GM12878 (cell line): Measurements from ENCODE around the gene MFSD6. TPM values are rescaled to one million over a fixed set of nuclear protein-coding genes. Genes with fewer than 3 reads are reported as not detected.

Source experiments
- ATAC-seq: fragments of 200-7000 bp; cut with Tn5 transposase; 3 replicates; pipeline ENCODE4 v1.9.1; 2020; ENCODE audit warnings: mild to moderate bottlenecking, moderate library complexity
- BruUV-seq: library from RNA; stranded (reverse); fragments of 400-500 nt; replicated peaks from 2 replicates; lab custom pipeline; 2021; lab: Mats Ljungman, UMichigan
- CTCF ChIA-PET: fragments of 300-600 bp; sonication (Branson Sonifier 250); formaldehyde crosslinking; extraction: SDS; loops from one replicate; lab custom pipeline; 2021; ENCODE audit warnings: inconsistent platforms; lab: Yijun Ruan, JAX
- POLR2A ChIA-PET: fragments of 350-600 bp; formaldehyde crosslinking; extraction: SDS; loops from one replicate; lab custom pipeline; 2021; ENCODE audit warnings: inconsistent platforms; lab: Charles Lee
- RAD21 ChIA-PET: fragments of 300-600 bp; sonication (Branson Sonifier 250); formaldehyde crosslinking; loops from one replicate; lab custom pipeline; 2023; ENCODE audit warnings: antibody characterized with exemption; ENCODE audit not compliant: unreplicated experiment; lab: Charles Lee
- SMC1A ChIA-PET: fragments of 300-600 bp; sonication (Branson Sonifier 250); formaldehyde crosslinking; loops from one replicate; lab custom pipeline; 2023; ENCODE audit not compliant: unreplicated experiment, uncharacterized antibody; lab: Charles Lee
- DNase-seq: peaks from one replicate; pipeline ENCODE4 v3.0.0-alpha.2; 2011; ENCODE audit warnings: low read depth, low spot score
- FAIRE-seq: peaks from 3 replicates; lab custom pipeline; 2011; peaks lifted over from hg19 to GRCh38; lab: Jason Lieb, UNC
- H2AFZ ChIP-seq: 2 replicates; pipeline ENCODE4 v1.6.0; 2011; ENCODE audit warnings: low read depth, low read length, control low read depth; ENCODE audit not compliant: control insufficient read depth
- H3K27ac ChIP-seq: 2 replicates; pipeline ENCODE4 v1.5.1; 2011; ENCODE audit warnings: control low read depth; ENCODE audit not compliant: control insufficient read depth, insufficient read depth
- H3K27me3 ChIP-seq, 2 experiments: replicated peaks in 1 of 2; 2 replicates each; pipeline versions ENCODE4 v1.6.0 to v1.6.1; 2011; ENCODE audit warnings: low read length in 1 of 2; ENCODE audit not compliant: control insufficient read depth in 2 of 2, insufficient read depth in 2 of 2
- H3K36me3 ChIP-seq, 2 experiments: 2 replicates each; pipeline ENCODE4 v1.5.1; 2011; ENCODE audit warnings: low read length in 1 of 2; ENCODE audit not compliant: control insufficient read depth in 2 of 2, insufficient read depth in 2 of 2
- H3K4me1 ChIP-seq: 2 replicates; pipeline ENCODE4 v1.6.1; 2011; ENCODE audit warnings: mild to moderate bottlenecking, low read length, moderate library complexity, mixed read lengths; ENCODE audit not compliant: control insufficient read depth, insufficient read depth
- H3K4me2 ChIP-seq: 2 replicates; pipeline ENCODE4 v1.6.0; 2011; ENCODE audit warnings: control low read depth; ENCODE audit not compliant: control insufficient read depth, insufficient read depth
- H3K4me3 ChIP-seq: fragments of 200-600 bp; sonication (generic); 2 replicates; pipeline ENCODE4 v1.5.1; 2016
- H3K79me2 ChIP-seq: 2 replicates; pipeline ENCODE4 v1.6.0; 2011; ENCODE audit warnings: low read length; ENCODE audit not compliant: control insufficient read depth, insufficient read depth
- H3K9ac ChIP-seq: 2 replicates; pipeline ENCODE4 v1.8.0; 2011; ENCODE audit warnings: low read length, control low read depth, mixed read lengths; ENCODE audit not compliant: control insufficient read depth, insufficient read depth
- H3K9me3 ChIP-seq: replicated peaks from 3 replicates; pipeline ENCODE4 v1.5.1; 2011; ENCODE audit warnings: mild to moderate bottlenecking, low read length; ENCODE audit not compliant: control insufficient read depth, insufficient read depth
- H4K20me1 ChIP-seq: 2 replicates; pipeline ENCODE4 v1.6.0; 2011; ENCODE audit not compliant: control insufficient read depth, insufficient read depth
- BRCA1 ChIP-seq: IDR thresholded peaks from 2 replicates; pipeline ENCODE4 v1.6.1; 2011; ENCODE audit warnings: low read depth, low read length, improper control_type of control experiment
- CBFB ChIP-seq: IDR thresholded peaks from 2 replicates; pipeline ENCODE4 v1.6.1; 2016; ENCODE audit warnings: antibody characterized with exemption, low read depth
- FOXK2 ChIP-seq: fragments of 450-650 bp; IDR thresholded peaks from 2 replicates; pipeline ENCODE4 v1.6.1; 2017; ENCODE audit warnings: mild to moderate bottlenecking, moderate library complexity
- JUNB ChIP-seq: IDR thresholded peaks from 2 replicates; pipeline ENCODE4 v1.6.1; 2016; ENCODE audit warnings: antibody characterized with exemption, mild to moderate bottlenecking
- SIN3A ChIP-seq: IDR thresholded peaks from 2 replicates; pipeline ENCODE4 v1.6.1; 2012; ENCODE audit warnings: low read depth, low read length, improper control_type of control experiment
- WGBS: methylation state at CpG from one replicate; pipeline ENCODE4 v1.1.6; 2016; ENCODE audit warnings: low lambda C conversion rate; ENCODE audit not compliant: insufficient replicate concordance, insufficient coverage; ENCODE audit errors: missing lambda C conversion rate; 5-methylcytosine and 5-hydroxymethylcytosine counted together
- in situ Hi-C: fragments of 300-500 bp; cut with MboI; formaldehyde crosslinking; loops from 9 replicates; pipeline ENCODE4 v1.14.3; 2018; ENCODE audit warnings: mixed read lengths
- intact Hi-C: fragments of 100-400 bp; cut with micrococcal nuclease; formaldehyde crosslinking; loops from one replicate; pipeline ENCODE4 v1.14.2; 2022; ENCODE audit not compliant: unreplicated experiment
- polyA plus RNA-seq, 11 experiments: library from polyadenylated mRNA; depleted of rRNA in 4 of 11; unstranded in 6 of 11; stranded (reverse) in 5 of 11; fragments of >200 nt; fragmentation: Nextera tagmentation in 4 of 11; fragmentation: Illumina TruSeq in 1 of 11; extraction: Ambion mirVana in 4 of 11; extraction: Trizol in 1 of 11; gene quantifications; 1 replicate in 1 of 11; 2 replicates in 10 of 11; pipeline versions ENCODE4 v1.2.1 to v1.2.3, GENCODE V29; 2011 to 2016; ENCODE audit warnings: inconsistent platforms in 2 of 11, missing spikeins in 2 of 11, low read depth in 1 of 11
- total RNA-seq, 4 experiments: library from RNA; depleted of rRNA in 3 of 4; stranded (reverse); fragments of >200 nt in 3 of 4; fragmentation: Illumina TruSeq in 1 of 4; extraction: Trizol in 1 of 4; gene quantifications; 2 replicates each; pipeline versions ENCODE4 v1.2.1 to v1.2.3, GENCODE V29; 2013 to 2021
- TF ChIP-seq, protein P1 (sequence below): fragments of 450-650 bp; IDR thresholded peaks from 2 replicates; pipeline ENCODE4 v1.6.1; 2018; ENCODE audit warnings: borderline replicate concordance, mild to moderate bottlenecking; ENCODE audit not compliant: partially characterized antibody
- TF ChIP-seq, protein P2 (sequence below): IDR thresholded peaks from 2 replicates; pipeline ENCODE4 v1.6.1; 2011; ENCODE audit warnings: low read depth, low read length, improper control_type of control experiment, borderline replicate concordance

The MFSD6 gene
- total and polyA plus RNA-seq, 10 of the 15 experiments (the other 5 are each of a cell fraction or from before 2014, with no cell fraction given): 6.7 to 42.6 (median 24.2) TPM

DNA sequence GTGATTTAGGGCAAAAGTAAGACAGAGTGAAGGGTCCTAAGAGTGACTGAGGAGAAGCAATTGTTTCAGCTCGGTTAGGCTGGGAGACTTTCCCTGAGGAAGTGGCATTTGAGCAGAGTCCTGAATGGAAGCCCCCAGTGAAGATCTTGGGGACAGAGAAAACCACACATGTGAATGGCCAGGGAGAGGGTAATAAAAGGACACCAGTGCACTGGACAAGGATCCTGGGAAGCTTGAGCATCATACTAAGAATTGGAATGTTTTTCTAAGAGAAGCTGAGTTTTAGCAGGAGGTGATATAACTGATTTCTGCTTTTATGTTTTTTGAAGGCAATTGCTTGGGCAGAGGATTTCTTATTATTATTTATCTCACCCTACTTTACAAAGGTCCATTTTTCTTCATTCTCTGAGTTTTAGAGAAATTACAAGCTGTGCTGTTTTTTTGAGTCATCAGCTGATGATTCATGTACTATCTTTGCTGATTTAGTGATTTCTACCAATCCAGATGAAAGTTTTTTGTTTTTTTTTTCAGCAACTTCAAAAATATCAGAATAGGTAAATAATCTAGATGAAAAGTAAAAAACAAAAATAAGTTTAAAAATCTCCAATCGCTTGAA is 43.5 kb downstream of the MFSD6 start:
- no peaks in the 10 kb centered on the region; the same call in 2 of the 3 replicates for H3K9me3 ChIP-seq
- no peak overlapping the region for H3K9ac ChIP-seq
- ATAC-seq: no peak
- ChIA-PET SMC1A (interaction anchor here (0.7 to 3.0 kb wide), 6 partner anchors 9 to 69 kb away, joined by 3 to 14 read pairs (median 4); no protein-coding TSS in a partner anchor), POLR2A (interaction anchor here (0.5 to 1.2 kb wide), 2 partner anchors 49 to 678 kb away, joined by 3 to 10 read pairs; no protein-coding TSS in a partner anchor), RAD21 (interaction anchor here (0.9 kb wide), 1 partner anchor 8 kb away, joined by 3 read pairs; no protein-coding TSS in a partner anchor), CTCF (interaction anchor here (1.0 to 1.4 kb wide), 2 partner anchors 14 to 15 kb away, joined by 3 read pairs; no protein-coding TSS in a partner anchor)
- TF ChIP-seq SIN3A (no peak), BRCA1 (no peak), FOXK2 (no peak), CBFB (no peak), JUNB (peak; percentile 52)
- TF ChIP-seq, protein P1, sequence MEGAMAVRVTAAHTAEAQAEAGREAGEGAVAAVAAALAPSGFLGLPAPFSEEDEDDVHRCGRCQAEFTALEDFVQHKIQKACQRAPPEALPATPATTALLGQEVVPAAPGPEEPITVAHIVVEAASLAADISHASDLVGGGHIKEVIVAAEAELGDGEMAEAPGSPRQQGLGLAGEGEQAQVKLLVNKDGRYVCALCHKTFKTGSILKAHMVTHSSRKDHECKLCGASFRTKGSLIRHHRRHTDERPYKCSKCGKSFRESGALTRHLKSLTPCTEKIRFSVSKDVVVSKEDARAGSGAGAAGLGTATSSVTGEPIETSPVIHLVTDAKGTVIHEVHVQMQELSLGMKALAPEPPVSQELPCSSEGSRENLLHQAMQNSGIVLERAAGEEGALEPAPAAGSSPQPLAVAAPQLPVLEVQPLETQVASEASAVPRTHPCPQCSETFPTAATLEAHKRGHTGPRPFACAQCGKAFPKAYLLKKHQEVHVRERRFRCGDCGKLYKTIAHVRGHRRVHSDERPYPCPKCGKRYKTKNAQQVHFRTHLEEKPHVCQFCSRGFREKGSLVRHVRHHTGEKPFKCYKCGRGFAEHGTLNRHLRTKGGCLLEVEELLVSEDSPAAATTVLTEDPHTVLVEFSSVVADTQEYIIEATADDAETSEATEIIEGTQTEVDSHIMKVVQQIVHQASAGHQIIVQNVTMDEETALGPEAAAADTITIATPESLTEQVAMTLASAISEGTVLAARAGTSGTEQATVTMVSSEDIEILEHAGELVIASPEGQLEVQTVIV: no peak
- TF ChIP-seq, protein P2, sequence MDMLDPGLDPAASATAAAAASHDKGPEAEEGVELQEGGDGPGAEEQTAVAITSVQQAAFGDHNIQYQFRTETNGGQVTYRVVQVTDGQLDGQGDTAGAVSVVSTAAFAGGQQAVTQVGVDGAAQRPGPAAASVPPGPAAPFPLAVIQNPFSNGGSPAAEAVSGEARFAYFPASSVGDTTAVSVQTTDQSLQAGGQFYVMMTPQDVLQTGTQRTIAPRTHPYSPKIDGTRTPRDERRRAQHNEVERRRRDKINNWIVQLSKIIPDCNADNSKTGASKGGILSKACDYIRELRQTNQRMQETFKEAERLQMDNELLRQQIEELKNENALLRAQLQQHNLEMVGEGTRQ: no peak
- no peak for DNase-seq
- H3K4me1 ChIP-seq: peaks cover 7% of the 10 kb centered on the region
- no peak overlapping the region for H3K27ac ChIP-seq
- H3K27me3 ChIP-seq: no peaks in the 10 kb centered on the region
- H2AFZ ChIP-seq: no peak overlapping the region
- peaks cover 0 to 9% of the 10 kb centered on the region in 2 experiments; a peak in 1 of 4 replicates for H3K36me3 ChIP-seq
- FAIRE-seq: no peak
- no TSS peak for BruUV-seq
- in situ Hi-C loops (no loop called here), intact Hi-C loops (no loop called here)
- 98% methylated on average over 2 of the region's 2 CpGs for WGBS
- no peak overlapping the region for H3K4me2 ChIP-seq
- H4K20me1 ChIP-seq: no peaks in the 10 kb centered on the region
- H3K79me2 ChIP-seq: peaks cover 18% of the 10 kb centered on the region
- H3K4me3 ChIP-seq: no peak overlapping the region
